ENCODE results near the gene KDM1A. TPM values are rescaled to one million over a fixed set of nuclear protein-coding genes. Genes with fewer than 3 reads are reported as not detected.

KDM1A gene
- total and polyA plus RNA-seq, 9 of the 15 experiments (the other 6 are each of a cell fraction or from before 2014, with no cell fraction given) = 59.2 to 181 (median 168) TPM

GRCh38 chr1:23004112-23004511 lies 15.2 kb upstream of the KDM1A start (continued):
- peak; percentile 22 for TF ChIP-seq PRDM10 (IDR thresholded peaks at IDR 0.05; ENCODE audit: partially characterized antibody)
- no peak for TF ChIP-seq ZNF324 (CRISPR knock-in tag; IDR thresholded peaks at IDR 0.05)
- TF ChIP-seq MLLT1 (IDR thresholded peaks at IDR 0.05) = no peak
- TF ChIP-seq ZNF253 (CRISPR knock-in tag; conservative IDR thresholded peaks at IDR 0.05) = no peak
- TF ChIP-seq CBFA2T2 (conservative IDR thresholded peaks at IDR 0.05) = 0 out of 2 replicates have a peak, but pooled peaks have one; percentile 11
- TF ChIP-seq NR2C1 (IDR thresholded peaks at IDR 0.05) = no peak
- 0 out of 2 replicates have a peak, but pooled peaks have one; percentile 10 for TF ChIP-seq NR2C1 (tag; IDR thresholded peaks at IDR 0.05)
- TF ChIP-seq SOX6 (IDR thresholded peaks at IDR 0.05) = 0 out of 2 replicates have a peak, but pooled peaks have one; percentile 38
- TF ChIP-seq FOXA3 (CRISPR knock-in tag; conservative IDR thresholded peaks at IDR 0.05 in 1 of 2, IDR thresholded peaks at IDR 0.05 in 1 of 2) = no peak
- peak in 1 of 2 experiments; percentile 70; a peak in 2 of 4 replicates for TF ChIP-seq TEAD1 (CRISPR knock-in tag; IDR thresholded peaks at IDR 0.05)
- TF ChIP-seq ZC3H11A (IDR thresholded peaks at IDR 0.05; ENCODE audit: low read depth, low read length) = no peak
- TF ChIP-seq TOE1 (IDR thresholded peaks at IDR 0.05; ENCODE audit: borderline replicate concordance) = no peak
- TF ChIP-seq TOE1 (CRISPR knock-in tag; IDR thresholded peaks at IDR 0.05; ENCODE audit: borderline replicate concordance, low read depth) = no peak
- TF ChIP-seq YBX1 (IDR thresholded peaks at IDR 0.05) = no peak
- TF ChIP-seq ZNF398 (CRISPR knock-in tag; IDR thresholded peaks at IDR 0.05) = no peak
- no peak for TF ChIP-seq PCBP1 (IDR thresholded peaks at IDR 0.05; ENCODE audit: low read depth, low read length, poor library complexity, severe bottlenecking)
- TF ChIP-seq UBTF (IDR thresholded peaks at IDR 0.05; ENCODE audit: borderline replicate concordance in 1 of 2, low read depth in 2 of 2, low read length in 2 of 2) = no peak
- TF ChIP-seq ZNF668 (CRISPR knock-in tag; IDR thresholded peaks at IDR 0.05) = peak; percentile 79; the same call in 1 of the 2 replicates

Measured in K562 (cell line).